ENCODE measurements around the gene MTCP1. TPM values are rescaled to one million over a fixed set of nuclear protein-coding genes. Genes with fewer than 3 reads are reported as not detected.

MTCP1 gene
- total and polyA plus RNA-seq, 10 of the 15 experiments (the other 5 are each of a cell fraction or from before 2014, with no cell fraction given): 16.6 to 74.0 (median 30.9) TPM

DNA sequence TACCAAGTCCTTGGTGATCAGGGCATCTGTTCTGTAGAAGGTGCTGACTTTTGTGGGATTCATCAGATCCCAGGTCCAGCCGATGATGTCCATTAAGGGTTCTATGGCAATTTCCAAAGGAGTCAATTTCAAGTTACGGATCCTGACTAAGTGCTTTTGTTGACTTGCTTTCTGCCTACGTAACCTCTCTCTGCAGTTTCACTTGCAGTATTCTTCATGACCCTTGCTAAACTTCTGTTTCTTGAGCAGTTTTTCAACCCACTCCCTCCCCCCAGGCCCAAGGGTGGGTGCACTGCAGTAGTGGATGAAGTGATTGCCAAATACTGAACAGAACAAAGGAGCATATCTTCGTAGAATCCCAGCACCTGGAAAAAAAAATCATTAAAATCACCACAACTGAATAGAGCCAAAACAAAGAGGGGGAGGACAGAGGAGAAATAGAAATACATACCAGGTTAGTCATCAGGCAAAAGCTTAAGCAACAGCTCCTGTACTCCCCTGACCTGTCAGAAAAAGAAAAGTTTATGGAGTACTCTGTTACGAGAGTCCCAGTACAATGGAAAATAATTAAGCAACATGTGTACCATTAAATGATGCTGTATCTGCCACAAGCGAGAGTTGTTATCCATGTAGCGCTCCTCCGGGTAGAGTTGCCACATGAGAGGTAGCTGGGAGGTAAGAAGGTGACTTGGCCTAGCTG, 5.8 kb downstream of the MTCP1 start (continued):
- TF ChIP-seq ZBTB11 (CRISPR knock-in tag; IDR thresholded peaks at IDR 0.05): no peak
- TF ChIP-seq, protein P1, sequence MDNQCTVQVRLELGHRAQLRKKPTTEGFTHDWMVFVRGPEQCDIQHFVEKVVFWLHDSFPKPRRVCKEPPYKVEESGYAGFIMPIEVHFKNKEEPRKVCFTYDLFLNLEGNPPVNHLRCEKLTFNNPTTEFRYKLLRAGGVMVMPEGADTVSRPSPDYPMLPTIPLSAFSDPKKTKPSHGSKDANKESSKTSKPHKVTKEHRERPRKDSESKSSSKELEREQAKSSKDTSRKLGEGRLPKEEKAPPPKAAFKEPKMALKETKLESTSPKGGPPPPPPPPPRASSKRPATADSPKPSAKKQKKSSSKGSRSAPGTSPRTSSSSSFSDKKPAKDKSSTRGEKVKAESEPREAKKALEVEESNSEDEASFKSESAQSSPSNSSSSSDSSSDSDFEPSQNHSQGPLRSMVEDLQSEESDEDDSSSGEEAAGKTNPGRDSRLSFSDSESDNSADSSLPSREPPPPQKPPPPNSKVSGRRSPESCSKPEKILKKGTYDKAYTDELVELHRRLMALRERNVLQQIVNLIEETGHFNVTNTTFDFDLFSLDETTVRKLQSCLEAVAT (IDR thresholded peaks at IDR 0.05): no peak
- no peak for TF ChIP-seq HDGF (IDR thresholded peaks at IDR 0.05)
- TF ChIP-seq HDAC6 (IDR thresholded peaks at IDR 0.05; ENCODE audit: unreplicated experiment): no peak

DNA sequence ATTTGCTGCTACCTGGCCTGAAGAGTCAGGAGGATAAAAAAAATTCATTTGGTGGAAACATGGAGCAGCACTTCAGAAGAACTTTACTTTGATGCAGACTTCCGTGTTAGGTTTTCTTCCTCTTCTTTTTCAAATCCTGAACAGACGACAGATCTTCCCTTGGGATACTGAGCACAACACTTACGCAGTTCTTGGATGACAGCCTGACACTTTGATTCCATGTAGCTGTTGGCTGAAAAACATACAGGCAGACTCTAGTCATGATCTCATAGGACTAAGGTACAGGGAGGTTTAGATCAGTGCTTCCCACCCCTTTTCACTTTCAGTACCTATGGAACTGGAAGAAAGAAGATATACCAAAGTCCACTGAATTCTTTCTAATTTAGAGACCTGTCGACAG, 9.2 kb downstream of the MTCP1 start:
- intact Hi-C loops (cut with micrococcal nuclease; ENCODE audit: unreplicated experiment) (no loop called here), in situ Hi-C loops (cut with MboI) (no loop called here)
- H3K4me1 ChIP-seq (ENCODE audit: control insufficient read depth, insufficient read depth, low read length): no peaks in the 10 kb centered on the region; the same call in 1 of the 2 replicates
- FAIRE-seq (no peak), DNase-seq (ENCODE audit: low read depth, low spot score) (no peak), ATAC-seq (no peak)
- no peak overlapping the region for H3K4me2 ChIP-seq (ENCODE audit: control insufficient read depth, insufficient read depth)
- WGBS (ENCODE audit: insufficient coverage, insufficient replicate concordance, low lambda C conversion rate, missing lambda C conversion rate): 91% methylated on average over 4 of the region's 4 CpGs
- H3K4me3 ChIP-seq: no peak overlapping the region
- ChIA-PET SMC1A (ENCODE audit: uncharacterized antibody, unreplicated experiment) (interaction anchor here (1.0 to 3.1 kb wide), 4 partner anchors 19 to 144 kb away, joined by 3 to 18 read pairs (median 4); no protein-coding TSS in a partner anchor), POLR2A (no interaction called here), RAD21 (ENCODE audit: unreplicated experiment) (interaction anchor here (1.2 kb wide), 1 partner anchor 35 kb away, joined by 3 read pairs; the partner anchor contains the start of gene FUNDC2), CTCF (interaction anchor here (1.0 to 2.6 kb wide), 4 partner anchors 14 to 144 kb away, joined by 3 to 10 read pairs (median 4); no protein-coding TSS in a partner anchor)
- H2AFZ ChIP-seq (ENCODE audit: control insufficient read depth, low read depth, low read length): no peak overlapping the region
- H3K36me3 ChIP-seq (ENCODE audit: control insufficient read depth in 2 of 2, insufficient read depth in 2 of 2, low read length in 1 of 2): no peaks in the 10 kb centered on the region; a peak in 3 of 4 replicates
- no TSS peak for BruUV-seq (replicated peaks)
- no peaks in the 10 kb centered on the region for H3K27me3 ChIP-seq (replicated peaks in 1 of 2; ENCODE audit: control insufficient read depth in 2 of 2, insufficient read depth in 2 of 2, low read length in 1 of 2)
- no peak overlapping the region for H3K27ac ChIP-seq (ENCODE audit: control insufficient read depth, insufficient read depth)
- H3K79me2 ChIP-seq (ENCODE audit: control insufficient read depth, insufficient read depth, low read length): no peaks in the 10 kb centered on the region
- H3K9ac ChIP-seq (ENCODE audit: control insufficient read depth, insufficient read depth, low read length): no peak overlapping the region
- no peaks in the 10 kb centered on the region for H4K20me1 ChIP-seq (ENCODE audit: control insufficient read depth, insufficient read depth)
- no peaks in the 10 kb centered on the region for H3K9me3 ChIP-seq (replicated peaks; ENCODE audit: control insufficient read depth, insufficient read depth, low read length)
- TF ChIP-seq TCF7 (IDR thresholded peaks at IDR 0.05; ENCODE audit: borderline replicate concordance) (no peak), RAD51 (IDR thresholded peaks at IDR 0.05) (no peak), RELA (IDR thresholded peaks at IDR 0.05; ENCODE audit: borderline replicate concordance, partially characterized antibody) (no peak), MEF2A (IDR thresholded peaks at IDR 0.05; ENCODE audit: insufficient read depth, low read depth, low read length) (no peak), ELK1 (IDR thresholded peaks at IDR 0.05; ENCODE audit: low read depth, low read length) (no peak), TARDBP (IDR thresholded peaks at IDR 0.05; ENCODE audit: borderline replicate concordance) (no peak), RUNX3 (IDR thresholded peaks at IDR 0.05; ENCODE audit: low read length) (no peak), CREM (IDR thresholded peaks at IDR 0.05; ENCODE audit: low read depth) (no peak), ZNF622 (IDR thresholded peaks at IDR 0.05) (no peak), CTCF (IDR thresholded peaks at IDR 0.05 in 2 of 3, conservative IDR thresholded peaks at IDR 0.05 in 1 of 3; ENCODE audit: control insufficient read depth in 2 of 3, extremely low read depth in 1 of 3, insufficient read depth in 1 of 3, low read depth in 3 of 3, low read length in 3 of 3) (no peak), YY1 (IDR thresholded peaks at IDR 0.05; ENCODE audit: low read depth, low read length) (no peak)

All from GM12878 (cell line).